AG09309 (cell line): Measurements from ENCODE around the gene SLCO4A1.

Experiments used
- DNase-seq: peaks from one replicate; pipeline ENCODE4 v3.0.0-alpha.2; 2010; ENCODE audit warnings: low read depth
- H3K4me3 ChIP-seq: 2 replicates; pipeline ENCODE4 v1.5.1; 2011; ENCODE audit warnings: mild to moderate bottlenecking, low read depth, low read length, moderate library complexity; ENCODE audit not compliant: control insufficient read depth
- TF ChIP-seq, protein P1 (sequence below): IDR thresholded peaks from 2 replicates; pipeline ENCODE4 v1.5.1; 2011; ENCODE audit warnings: mild to moderate bottlenecking, low read depth, low read length, inconsistent platforms; ENCODE audit not compliant: insufficient read depth, control insufficient read depth; ENCODE audit errors: missing control alignments

Gene SLCO4A1

DNA sequence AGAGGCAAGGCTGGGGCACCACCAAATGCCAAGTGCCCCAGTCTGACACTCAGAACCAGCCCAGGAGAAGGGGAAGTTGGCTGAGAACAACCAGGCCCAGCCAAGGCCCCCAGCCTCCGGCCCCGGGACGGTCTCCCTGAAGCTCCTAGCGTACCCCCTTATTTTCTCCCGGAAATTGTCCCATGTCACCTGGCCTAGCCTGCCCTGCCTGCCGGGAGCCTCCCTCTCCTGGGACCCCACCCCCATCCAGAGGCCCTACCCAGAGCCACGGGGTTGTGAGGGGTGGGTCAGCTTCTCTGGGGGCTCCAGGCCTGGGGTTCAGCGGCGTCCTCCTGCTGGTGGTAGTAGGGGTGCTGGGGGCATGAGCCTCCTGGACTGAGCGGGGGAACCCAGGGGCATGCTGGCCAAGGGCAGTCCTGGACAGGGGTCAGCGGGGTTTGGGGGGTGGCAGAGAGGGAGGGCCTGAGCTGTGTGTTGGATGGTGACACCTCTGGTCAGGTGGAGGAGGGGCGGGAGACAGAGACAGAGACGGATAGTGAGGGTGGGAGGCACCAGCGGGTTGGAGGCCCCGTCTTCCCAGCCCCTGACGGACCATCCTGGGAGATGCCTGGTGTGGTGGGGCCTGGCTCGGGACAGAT, 7.9 kb upstream of the SLCO4A1 start:
- TF ChIP-seq, protein P1, sequence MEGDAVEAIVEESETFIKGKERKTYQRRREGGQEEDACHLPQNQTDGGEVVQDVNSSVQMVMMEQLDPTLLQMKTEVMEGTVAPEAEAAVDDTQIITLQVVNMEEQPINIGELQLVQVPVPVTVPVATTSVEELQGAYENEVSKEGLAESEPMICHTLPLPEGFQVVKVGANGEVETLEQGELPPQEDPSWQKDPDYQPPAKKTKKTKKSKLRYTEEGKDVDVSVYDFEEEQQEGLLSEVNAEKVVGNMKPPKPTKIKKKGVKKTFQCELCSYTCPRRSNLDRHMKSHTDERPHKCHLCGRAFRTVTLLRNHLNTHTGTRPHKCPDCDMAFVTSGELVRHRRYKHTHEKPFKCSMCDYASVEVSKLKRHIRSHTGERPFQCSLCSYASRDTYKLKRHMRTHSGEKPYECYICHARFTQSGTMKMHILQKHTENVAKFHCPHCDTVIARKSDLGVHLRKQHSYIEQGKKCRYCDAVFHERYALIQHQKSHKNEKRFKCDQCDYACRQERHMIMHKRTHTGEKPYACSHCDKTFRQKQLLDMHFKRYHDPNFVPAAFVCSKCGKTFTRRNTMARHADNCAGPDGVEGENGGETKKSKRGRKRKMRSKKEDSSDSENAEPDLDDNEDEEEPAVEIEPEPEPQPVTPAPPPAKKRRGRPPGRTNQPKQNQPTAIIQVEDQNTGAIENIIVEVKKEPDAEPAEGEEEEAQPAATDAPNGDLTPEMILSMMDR: no peak
- DNase-seq: no peak
- H3K4me3 ChIP-seq: no peak overlapping the region

DNA sequence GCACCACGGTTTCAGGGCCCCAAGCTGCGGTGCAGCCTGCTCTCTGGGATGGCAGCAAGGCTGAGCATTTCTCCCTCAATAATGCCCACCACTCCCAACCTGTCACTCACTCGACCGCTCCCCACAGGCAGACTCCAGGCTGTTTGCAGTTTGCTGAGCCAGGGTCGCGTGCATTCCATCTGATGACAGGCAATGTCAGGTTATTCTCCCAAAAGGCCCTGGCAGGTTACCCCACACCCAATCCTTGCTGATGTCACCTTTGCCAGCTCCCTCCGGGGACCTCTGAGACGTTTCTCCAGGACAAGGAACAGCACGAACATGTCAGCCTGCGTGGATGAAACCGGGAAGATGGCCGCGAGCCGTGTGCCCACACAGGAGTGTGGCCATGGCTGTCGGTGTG, 7.1 kb upstream of the SLCO4A1 start:
- TF ChIP-seq, protein P1: no peak

DNA sequence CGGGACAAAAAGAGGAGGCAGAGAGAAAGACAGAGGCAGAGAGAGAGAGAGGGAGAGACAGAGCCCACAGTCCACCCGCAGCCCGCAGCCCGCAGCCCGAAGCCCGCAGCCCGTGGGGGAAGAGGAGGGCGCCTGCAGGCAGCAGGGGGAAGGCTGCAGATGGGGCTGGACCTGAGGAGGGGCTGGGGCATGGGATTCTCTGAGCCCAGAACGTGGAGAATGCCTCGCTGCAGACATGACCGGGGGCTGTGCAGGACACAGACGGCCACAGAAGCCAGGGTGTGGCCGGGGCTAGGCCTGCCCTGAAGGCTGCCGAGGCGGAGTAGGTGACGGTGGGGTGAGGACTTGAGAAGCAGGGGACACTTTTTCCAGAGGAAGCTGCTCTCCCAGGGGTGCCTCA, 6.5 kb upstream of the SLCO4A1 start:
- DNase-seq: no peak
- no peak overlapping the region for H3K4me3 ChIP-seq
- TF ChIP-seq, protein P1: no peak

More for the DNA sequence above, 7.1 kb upstream of the SLCO4A1 start:
- no peak for DNase-seq
- H3K4me3 ChIP-seq: no peak overlapping the region

DNA sequence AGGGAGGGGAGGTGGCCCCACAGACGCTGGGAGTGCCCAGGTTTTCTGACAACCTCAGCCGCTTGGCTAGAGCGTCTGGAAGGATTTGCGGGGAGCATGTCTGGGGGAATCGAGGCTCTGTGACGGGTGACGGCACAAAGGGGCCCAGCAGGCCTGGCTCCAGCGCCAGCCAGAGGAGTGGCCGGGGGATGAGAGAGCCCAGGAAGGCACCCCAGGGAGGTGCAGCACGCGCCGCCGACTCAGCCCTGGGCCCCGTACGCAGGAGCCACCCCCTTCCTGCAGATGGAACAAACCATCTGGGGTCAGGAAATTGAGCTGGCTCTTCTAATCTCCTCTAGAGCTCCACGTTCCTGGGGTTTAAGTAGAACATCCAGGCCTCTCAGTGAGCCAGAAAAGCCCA, 5.9 kb upstream of the SLCO4A1 start:
- H3K4me3 ChIP-seq: no peak overlapping the region
- TF ChIP-seq, protein P1: no peak
- DNase-seq: no peak

DNA sequence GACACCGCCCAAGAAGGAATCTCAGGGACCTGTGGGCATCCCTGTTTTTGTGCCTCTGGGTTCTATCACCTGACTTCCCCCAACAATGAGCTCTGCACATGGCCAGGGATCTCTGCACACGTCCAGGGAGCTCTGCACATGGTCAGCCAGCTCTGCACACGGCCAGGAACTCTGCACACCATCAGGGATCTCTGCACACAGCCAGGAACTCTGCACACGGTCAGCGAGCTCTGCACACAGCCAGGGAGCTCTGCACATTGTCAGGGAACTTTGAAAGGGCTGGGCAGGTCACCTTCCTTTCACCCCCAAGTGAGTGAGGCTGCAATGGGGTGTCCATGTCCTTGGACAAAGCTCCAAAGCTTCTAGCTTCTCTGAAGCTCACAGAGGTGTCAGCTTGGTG, 5.2 kb upstream of the SLCO4A1 start:
- no peak overlapping the region for H3K4me3 ChIP-seq
- TF ChIP-seq, protein P1: no peak
- DNase-seq: no peak

DNA sequence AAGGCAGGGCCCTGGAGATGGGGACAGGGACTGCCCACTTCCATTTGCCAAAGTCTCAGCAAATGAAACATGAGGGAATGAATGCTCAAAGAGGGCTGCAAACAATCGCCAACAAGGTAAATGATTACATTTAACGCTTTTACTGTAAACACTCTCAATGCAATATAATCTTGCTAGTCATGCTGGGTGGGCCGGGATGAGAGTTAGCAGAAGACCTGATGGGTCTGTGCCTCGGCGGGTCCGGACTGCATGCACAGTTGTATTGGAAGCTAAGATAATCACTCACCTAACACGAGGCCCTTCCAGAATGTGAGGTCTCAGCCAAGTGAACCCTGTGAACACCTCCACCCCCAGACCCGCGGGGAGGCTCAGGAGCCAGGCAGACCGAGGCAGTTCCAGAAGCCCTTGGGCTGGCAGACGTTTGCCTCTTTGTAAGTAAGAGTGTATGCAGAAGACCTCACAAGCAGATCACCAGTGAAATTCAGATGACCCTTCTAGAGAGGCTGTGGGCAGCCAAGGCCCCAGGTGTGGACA, 4.7 kb upstream of the SLCO4A1 start:
- TF ChIP-seq, protein P1: no peak
- DNase-seq: no peak
- no peak overlapping the region for H3K4me3 ChIP-seq

DNA sequence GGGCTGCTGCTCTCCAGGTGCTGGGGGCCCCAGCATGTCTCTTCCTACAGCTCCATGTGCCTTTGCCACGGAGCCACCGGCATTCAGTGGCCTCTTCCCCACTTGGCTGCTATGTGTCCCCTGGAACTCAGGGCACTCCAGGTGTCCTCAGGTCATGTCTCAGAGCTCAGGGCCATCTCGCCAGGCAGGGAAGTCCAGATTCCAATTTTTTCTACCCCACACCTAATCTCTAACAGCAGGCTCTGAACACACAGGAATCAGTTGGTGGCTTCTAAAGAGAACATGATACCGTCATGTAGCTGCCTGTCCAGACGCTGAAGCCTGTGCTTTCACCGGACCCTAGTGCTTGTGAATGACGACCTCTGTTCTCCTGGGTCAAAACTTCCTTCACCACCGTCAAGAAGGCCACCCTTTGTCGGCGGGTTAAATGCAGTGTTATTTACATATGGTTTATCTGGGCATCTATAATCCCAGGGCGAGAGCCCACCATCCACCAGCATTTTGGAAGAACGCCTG, 4.2 kb upstream of the SLCO4A1 start:
- TF ChIP-seq, protein P1: no peak
- DNase-seq: no peak
- no peak overlapping the region for H3K4me3 ChIP-seq
